GM23248 (cell line): ENCODE results near the gene FAM89B.

Experiments
- EZH2 ChIP-seq: fragments of 200-600 bp; sonication (generic); IDR thresholded peaks from 2 replicates; pipeline ENCODE4 v1.6.1; 2018; ENCODE audit warnings: antibody characterized with exemption, mild to moderate bottlenecking; ENCODE audit not compliant: insufficient read depth, poor library complexity, severe bottlenecking
- EZH2phosphoT487 ChIP-seq: fragments of 200-600 bp; sonication (generic); IDR thresholded peaks from 2 replicates; pipeline ENCODE4 v1.6.1; 2018; ENCODE audit warnings: antibody characterized with exemption, moderate library complexity, mild to moderate bottlenecking, low read depth; ENCODE audit not compliant: insufficient read depth

GRCh38 chr11:65606876-65607613, 34.7 kb downstream of the FAM89B start:
- TF ChIP-seq EZH2 (no peak), EZH2phosphoT487 (no peak)
